ENCODE results near the gene TMEM50A. TPM values are rescaled to one million over a fixed set of nuclear protein-coding genes. Genes with fewer than 3 reads are reported as not detected.
"Not testable (repeated sequence)": the region's sequence is repeated elsewhere in the genome, so short reads cannot be mapped to it uniquely, and the experiment has no call there.

The TMEM50A gene
- total RNA-seq, 1 experiment from 2014 or later = 72.7 TPM

DNA sequence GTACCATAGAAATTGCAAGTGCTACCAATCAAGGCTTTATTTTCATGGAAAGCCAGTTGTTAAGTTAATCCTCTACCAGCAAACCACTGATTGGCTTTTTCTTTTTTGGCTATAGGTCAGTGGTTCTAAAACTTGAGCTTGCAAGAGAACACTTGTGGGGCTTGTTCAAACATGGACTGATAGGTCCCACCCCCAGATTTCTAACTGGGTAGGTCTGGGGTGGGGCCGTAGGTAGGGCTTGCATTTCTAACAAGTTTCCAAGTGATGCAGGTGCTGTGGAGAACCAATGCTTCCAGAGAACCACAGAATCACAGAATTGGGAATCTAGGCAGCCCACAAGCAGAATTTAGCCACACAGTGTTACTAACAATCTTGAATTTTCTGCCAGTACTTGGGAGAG lies 45.7 kb downstream of the TMEM50A start:
- H3K27me3 Mint-ChIP-seq (ENCODE audit: unreplicated experiment) = peaks cover 23% of the 10 kb centered on the region
- DNase-seq; H3K27ac Mint-ChIP-seq (ENCODE audit: unreplicated experiment); H3K4me3 Mint-ChIP-seq (ENCODE audit: low read depth, unreplicated experiment); H3K4me1 Mint-ChIP-seq (ENCODE audit: low read depth, unreplicated experiment); H3K9me3 Mint-ChIP-seq (ENCODE audit: low read depth, unreplicated experiment); BruUV-seq (replicated peaks); CTCF ChIA-PET; H3K36me3 Mint-ChIP-seq (ENCODE audit: insufficient read depth, unreplicated experiment); intact Hi-C loops (cut with micrococcal nuclease; ENCODE audit: unreplicated experiment): not testable (repeated sequence)

DNA sequence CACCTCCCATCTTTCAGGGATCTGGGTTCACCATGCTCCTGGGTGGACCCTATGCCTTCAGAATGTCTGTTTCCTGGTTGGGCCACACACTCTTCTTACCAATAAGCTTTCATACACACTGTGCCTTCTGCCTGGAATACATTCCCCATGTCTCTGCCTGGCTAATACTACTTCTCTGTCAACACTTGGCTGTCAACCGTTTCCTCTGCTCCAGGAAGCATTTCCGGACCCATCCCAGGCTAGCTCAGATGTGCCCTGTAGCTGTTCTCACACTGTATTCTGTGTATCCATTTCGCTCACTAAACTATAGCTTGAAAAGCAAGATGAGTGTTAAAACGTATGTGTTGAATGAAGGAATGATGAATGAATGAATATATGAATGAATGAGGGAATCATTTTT lies 49.0 kb downstream of the TMEM50A start:
- intact Hi-C loops (cut with micrococcal nuclease; ENCODE audit: unreplicated experiment); BruUV-seq (replicated peaks); H3K4me1 Mint-ChIP-seq (ENCODE audit: low read depth, unreplicated experiment); H3K4me3 Mint-ChIP-seq (ENCODE audit: low read depth, unreplicated experiment); H3K36me3 Mint-ChIP-seq (ENCODE audit: insufficient read depth, unreplicated experiment); H3K27ac Mint-ChIP-seq (ENCODE audit: unreplicated experiment); CTCF ChIA-PET; DNase-seq; H3K9me3 Mint-ChIP-seq (ENCODE audit: low read depth, unreplicated experiment): not testable (repeated sequence)
- H3K27me3 Mint-ChIP-seq (ENCODE audit: unreplicated experiment) = peaks cover 33% of the 10 kb centered on the region

DNA sequence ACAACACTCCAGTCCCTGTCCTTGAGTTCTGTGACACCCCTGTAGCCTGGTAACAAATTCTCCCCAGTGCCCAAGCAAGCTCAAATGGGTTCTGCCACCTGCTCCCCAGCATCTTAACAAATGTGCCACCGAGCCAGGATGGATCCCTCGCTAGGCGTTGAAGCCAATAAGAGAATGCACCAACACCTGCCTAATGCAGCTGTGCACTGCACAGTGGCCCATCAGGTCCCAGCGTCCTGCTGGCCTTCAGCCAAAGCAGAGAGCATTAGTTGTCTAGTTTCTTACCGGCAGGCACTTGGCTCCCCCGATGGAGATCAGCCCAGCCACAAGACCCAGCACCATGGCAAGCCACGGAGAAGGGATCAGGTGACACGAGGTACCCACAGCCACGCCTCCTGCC lies 50.6 kb downstream of the TMEM50A start:
- H3K36me3 Mint-ChIP-seq (ENCODE audit: insufficient read depth, unreplicated experiment); H3K9me3 Mint-ChIP-seq (ENCODE audit: low read depth, unreplicated experiment); intact Hi-C loops (cut with micrococcal nuclease; ENCODE audit: unreplicated experiment); CTCF ChIA-PET; H3K4me3 Mint-ChIP-seq (ENCODE audit: low read depth, unreplicated experiment); H3K27ac Mint-ChIP-seq (ENCODE audit: unreplicated experiment); BruUV-seq (replicated peaks); H3K4me1 Mint-ChIP-seq (ENCODE audit: low read depth, unreplicated experiment); DNase-seq: not testable (repeated sequence)
- peaks cover 26% of the 10 kb centered on the region for H3K27me3 Mint-ChIP-seq (ENCODE audit: unreplicated experiment)

DNA sequence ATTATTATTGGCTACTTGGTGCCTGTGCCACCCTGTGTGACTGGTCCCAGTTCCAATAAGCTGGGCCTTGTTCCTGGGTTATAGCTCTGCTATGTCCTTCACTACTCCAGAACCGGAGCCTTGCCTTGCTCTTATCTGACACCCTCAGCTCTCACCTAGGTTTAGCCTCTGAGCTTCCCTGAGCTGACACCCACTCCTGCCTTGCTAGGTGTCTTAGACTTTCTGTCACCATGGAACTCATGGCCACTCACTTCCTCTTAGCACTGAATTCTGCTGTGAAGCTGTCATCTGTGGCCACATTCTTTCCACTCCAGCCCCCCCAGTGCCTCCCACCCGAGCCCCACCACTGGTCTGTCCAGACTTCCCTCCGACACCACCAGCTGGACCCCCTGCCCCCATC lies 51.6 kb downstream of the TMEM50A start:
- H3K36me3 Mint-ChIP-seq (ENCODE audit: insufficient read depth, unreplicated experiment); H3K4me1 Mint-ChIP-seq (ENCODE audit: low read depth, unreplicated experiment); CTCF ChIA-PET; H3K9me3 Mint-ChIP-seq (ENCODE audit: low read depth, unreplicated experiment); DNase-seq; intact Hi-C loops (cut with micrococcal nuclease; ENCODE audit: unreplicated experiment); H3K27ac Mint-ChIP-seq (ENCODE audit: unreplicated experiment); BruUV-seq (replicated peaks); H3K4me3 Mint-ChIP-seq (ENCODE audit: low read depth, unreplicated experiment): not testable (repeated sequence)
- peaks cover 34% of the 10 kb centered on the region for H3K27me3 Mint-ChIP-seq (ENCODE audit: unreplicated experiment)

DNA sequence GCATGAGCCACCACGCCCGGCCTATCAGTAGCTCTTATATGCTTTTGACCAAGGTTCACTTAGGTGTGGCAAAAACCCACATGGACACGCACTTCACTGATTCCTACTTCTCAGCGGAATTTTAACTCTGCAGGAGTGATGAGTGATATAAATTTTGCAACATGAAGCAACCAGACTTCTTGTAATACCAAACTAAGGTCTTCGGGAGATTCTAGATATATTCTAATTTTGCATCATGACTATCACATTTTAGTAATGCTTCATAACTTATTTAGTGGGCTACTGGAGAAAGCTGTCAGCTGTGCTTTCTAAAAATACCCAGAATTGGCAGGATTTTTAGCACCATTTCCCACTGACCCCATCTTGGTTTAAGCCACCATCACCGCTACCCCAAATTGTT lies 54.7 kb downstream of the TMEM50A start:
- Mint-ChIP-seq H3K27me3 (ENCODE audit: unreplicated experiment) (peaks cover 24% of the 10 kb centered on the region), H3K4me3 (ENCODE audit: low read depth, unreplicated experiment) (no peak overlapping the region), H3K4me1 (ENCODE audit: low read depth, unreplicated experiment) (no peaks in the 10 kb centered on the region), H3K36me3 (ENCODE audit: insufficient read depth, unreplicated experiment) (no peaks in the 10 kb centered on the region), H3K27ac (ENCODE audit: unreplicated experiment) (no peak overlapping the region), H3K9me3 (ENCODE audit: low read depth, unreplicated experiment) (no peaks in the 10 kb centered on the region)
- CTCF ChIA-PET = no interaction called here
- no peak for DNase-seq
- no TSS peak for BruUV-seq (replicated peaks)
- intact Hi-C loops (cut with micrococcal nuclease; ENCODE audit: unreplicated experiment) = no loop called here
- TF ChIP-seq, protein P1, sequence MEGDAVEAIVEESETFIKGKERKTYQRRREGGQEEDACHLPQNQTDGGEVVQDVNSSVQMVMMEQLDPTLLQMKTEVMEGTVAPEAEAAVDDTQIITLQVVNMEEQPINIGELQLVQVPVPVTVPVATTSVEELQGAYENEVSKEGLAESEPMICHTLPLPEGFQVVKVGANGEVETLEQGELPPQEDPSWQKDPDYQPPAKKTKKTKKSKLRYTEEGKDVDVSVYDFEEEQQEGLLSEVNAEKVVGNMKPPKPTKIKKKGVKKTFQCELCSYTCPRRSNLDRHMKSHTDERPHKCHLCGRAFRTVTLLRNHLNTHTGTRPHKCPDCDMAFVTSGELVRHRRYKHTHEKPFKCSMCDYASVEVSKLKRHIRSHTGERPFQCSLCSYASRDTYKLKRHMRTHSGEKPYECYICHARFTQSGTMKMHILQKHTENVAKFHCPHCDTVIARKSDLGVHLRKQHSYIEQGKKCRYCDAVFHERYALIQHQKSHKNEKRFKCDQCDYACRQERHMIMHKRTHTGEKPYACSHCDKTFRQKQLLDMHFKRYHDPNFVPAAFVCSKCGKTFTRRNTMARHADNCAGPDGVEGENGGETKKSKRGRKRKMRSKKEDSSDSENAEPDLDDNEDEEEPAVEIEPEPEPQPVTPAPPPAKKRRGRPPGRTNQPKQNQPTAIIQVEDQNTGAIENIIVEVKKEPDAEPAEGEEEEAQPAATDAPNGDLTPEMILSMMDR (IDR thresholded peaks at IDR 0.05; ENCODE audit: unreplicated experiment) = no peak

DNA sequence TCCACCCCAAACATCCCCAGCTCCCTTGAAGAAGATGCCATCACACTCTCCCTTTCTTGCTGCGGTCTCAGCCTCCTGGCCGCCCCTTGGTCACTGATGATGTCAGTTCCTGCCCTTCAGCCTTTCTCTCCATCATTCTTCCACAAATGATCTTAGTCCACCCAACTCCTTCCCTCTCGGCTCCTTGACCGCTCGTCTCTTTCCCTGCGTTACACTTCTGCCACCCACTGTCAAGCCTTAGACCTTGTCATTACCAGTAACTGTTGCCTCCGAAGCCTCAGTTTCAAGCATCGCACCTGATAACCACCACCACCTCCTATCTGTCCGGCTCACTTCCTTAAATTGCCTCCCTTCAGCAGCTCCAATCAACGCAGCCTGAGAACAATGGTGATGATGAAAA lies 59.4 kb downstream of the TMEM50A start:
- DNase-seq; intact Hi-C loops (cut with micrococcal nuclease; ENCODE audit: unreplicated experiment); H3K27ac Mint-ChIP-seq (ENCODE audit: unreplicated experiment); H3K4me1 Mint-ChIP-seq (ENCODE audit: low read depth, unreplicated experiment); H3K9me3 Mint-ChIP-seq (ENCODE audit: low read depth, unreplicated experiment); H3K4me3 Mint-ChIP-seq (ENCODE audit: low read depth, unreplicated experiment); BruUV-seq (replicated peaks); H3K36me3 Mint-ChIP-seq (ENCODE audit: insufficient read depth, unreplicated experiment): not testable (repeated sequence)
- CTCF ChIA-PET = interaction anchor here (0.6 kb wide), 1 partner anchor 102 kb away, joined by 3 read pairs; no protein-coding TSS in a partner anchor
- peaks cover 42% of the 10 kb centered on the region for H3K27me3 Mint-ChIP-seq (ENCODE audit: unreplicated experiment)

DNA sequence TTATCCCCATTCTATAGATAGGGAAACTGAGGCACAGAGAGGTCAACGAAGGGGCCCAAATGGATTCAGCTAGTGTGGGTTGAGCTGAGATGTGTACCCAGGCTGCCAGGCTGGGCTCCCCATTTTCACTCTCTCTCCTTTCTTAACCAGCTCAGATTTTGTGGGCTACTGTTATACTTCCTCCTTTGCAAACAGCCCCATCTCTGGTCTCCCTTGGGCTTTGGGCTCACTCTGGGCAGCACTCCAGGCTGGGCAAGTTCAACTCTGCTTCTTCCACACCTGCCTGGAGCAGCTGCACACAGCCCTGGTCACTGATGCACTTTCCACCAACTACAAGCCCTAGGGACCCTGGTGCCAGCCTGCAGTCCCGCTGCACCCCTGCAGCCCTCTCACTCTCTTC lies 59.9 kb downstream of the TMEM50A start:
- peaks cover 48% of the 10 kb centered on the region for H3K27me3 Mint-ChIP-seq (ENCODE audit: unreplicated experiment)
- BruUV-seq (replicated peaks); H3K9me3 Mint-ChIP-seq (ENCODE audit: low read depth, unreplicated experiment); H3K4me3 Mint-ChIP-seq (ENCODE audit: low read depth, unreplicated experiment); H3K4me1 Mint-ChIP-seq (ENCODE audit: low read depth, unreplicated experiment); CTCF ChIA-PET; H3K27ac Mint-ChIP-seq (ENCODE audit: unreplicated experiment); intact Hi-C loops (cut with micrococcal nuclease; ENCODE audit: unreplicated experiment); DNase-seq; H3K36me3 Mint-ChIP-seq (ENCODE audit: insufficient read depth, unreplicated experiment): not testable (repeated sequence)
